ENCODE measurements around the gene ARTN.

GRCh38 chr1:43965316-43965715 lies 31.7 kb downstream of the ARTN start:
- TF ChIP-seq CTCF (IDR thresholded peaks at IDR 0.05) (no peak), POLR2A (IDR thresholded peaks at IDR 0.05) (no peak)
